Islet precursor cell (in vitro differentiated cells): ENCODE data around the gene FMN1.

Experiments used
- DNase-seq: peaks from one replicate; pipeline ENCODE4 v3.0.0-alpha.2; 2018

Gene FMN1

DNA sequence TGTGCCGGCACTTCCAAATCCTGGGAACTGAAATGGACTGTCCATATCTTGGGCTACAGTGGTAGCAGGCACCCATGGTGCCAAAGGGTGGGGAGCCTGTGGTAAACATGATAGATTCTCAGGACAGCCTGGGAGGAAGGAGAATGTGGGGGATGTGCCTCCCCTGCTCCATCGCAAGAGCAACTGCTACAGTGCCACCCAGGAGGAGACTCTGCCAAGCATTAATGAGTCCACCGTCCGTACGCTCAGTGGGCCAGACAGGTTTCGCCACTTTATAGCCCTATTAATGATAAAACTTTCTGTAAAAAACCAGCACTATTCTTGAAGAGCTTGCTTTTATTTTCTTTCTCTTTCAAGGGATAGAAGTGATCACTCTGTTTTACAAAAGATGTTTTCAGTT is 75.2 kb downstream of the FMN1 start:
- DNase-seq: no peak

DNA sequence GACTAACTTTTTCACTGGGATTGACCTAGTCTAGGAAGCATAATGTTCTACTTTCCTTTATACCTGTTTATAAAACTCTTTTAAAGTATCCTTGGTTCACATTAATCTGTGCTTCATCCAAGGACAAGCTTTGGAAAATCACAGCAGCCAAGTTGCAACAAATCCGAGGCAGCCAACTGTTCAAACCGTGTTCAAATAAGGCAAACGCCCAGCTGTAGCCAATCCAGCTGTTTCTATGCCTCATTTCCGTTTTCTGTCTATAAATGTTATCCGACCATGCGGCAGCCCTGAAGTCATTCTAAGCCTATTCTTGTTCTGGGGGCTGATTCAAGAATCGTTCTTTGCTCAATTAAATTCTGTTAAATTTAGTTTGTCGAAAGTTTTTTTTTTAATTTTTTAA is 78.3 kb downstream of the FMN1 start:
- no peak for DNase-seq

DNA sequence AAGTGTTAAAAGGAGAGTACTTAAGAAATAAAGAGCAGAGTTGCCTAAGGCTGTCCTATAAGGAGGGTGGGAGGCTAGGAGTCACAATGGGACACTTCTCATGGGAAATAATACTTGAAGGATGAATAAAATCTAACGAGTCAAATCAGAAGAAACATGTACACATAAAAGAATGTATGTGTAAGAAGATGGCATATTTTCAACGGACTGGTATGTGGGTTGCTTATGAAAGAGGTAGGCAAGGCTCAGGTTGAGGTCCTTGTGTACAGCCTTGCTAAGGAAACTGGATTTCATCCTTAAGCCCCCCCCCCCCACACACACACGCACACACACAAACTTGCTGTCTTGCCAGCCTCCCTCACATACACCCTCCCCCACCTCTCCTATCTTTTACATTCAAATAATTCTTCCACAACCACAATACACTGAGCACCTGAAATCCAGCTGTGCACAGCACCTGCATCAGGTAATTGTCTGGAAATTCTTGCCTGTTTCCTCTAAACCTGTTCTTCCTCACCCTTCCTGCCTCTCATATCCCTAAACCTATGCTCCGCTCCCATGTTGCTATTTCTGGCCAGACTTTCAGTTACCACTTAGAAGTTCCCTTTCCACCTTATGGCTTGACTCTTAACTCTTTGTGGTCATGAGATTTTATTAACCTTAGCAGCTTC is 79.2 kb downstream of the FMN1 start:
- DNase-seq: no peak

DNA sequence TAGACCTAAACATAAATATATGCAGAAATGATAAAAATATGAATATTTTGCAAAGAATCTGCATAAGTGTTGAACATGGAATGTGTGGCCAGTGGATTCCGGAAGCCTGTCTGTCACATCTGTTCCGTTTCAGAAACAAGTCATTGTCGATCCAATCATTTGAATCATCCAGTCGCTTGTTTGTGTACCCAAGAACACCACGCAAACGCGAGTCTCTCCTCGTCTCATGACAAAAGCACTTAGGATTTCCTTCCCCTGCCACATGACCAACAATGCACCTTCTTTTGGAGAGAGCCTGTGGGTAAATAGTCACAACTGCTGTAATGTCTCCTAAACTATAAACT is 80.2 kb downstream of the FMN1 start:
- no peak for DNase-seq

DNA sequence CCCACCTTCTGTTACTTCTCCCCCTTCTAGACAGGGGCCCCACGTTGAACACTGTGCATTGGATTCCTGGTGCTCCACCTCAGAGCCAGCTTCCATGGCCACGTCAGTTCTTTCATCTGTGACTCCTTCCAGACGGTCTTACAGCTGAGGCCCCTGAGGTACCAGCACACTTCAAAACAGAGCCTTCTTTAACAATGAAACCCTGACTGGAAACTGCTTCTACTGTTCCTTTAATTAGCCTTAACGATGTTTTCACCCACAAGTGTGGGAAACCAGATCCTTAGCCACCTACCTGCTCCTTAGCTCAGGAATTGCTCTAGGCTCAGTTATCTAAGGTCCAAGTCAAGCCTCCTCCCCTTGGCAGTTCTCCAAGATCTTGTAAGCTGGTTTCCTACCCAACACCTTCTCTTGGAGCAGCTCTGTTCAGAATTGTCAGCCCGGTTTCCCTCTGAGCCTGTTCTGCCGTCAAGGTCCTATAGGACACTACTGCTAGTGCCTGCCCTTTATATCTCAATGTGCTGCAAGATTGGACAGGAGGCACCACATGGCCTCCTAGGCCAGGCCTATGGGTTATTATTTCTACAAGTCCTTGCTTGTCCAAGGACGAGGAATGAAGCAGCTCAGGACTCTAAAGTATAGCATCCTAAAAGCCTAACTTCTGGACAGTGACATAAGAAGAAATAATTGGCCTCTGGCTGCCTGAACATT is 80.7 kb downstream of the FMN1 start:
- no peak for DNase-seq

DNA sequence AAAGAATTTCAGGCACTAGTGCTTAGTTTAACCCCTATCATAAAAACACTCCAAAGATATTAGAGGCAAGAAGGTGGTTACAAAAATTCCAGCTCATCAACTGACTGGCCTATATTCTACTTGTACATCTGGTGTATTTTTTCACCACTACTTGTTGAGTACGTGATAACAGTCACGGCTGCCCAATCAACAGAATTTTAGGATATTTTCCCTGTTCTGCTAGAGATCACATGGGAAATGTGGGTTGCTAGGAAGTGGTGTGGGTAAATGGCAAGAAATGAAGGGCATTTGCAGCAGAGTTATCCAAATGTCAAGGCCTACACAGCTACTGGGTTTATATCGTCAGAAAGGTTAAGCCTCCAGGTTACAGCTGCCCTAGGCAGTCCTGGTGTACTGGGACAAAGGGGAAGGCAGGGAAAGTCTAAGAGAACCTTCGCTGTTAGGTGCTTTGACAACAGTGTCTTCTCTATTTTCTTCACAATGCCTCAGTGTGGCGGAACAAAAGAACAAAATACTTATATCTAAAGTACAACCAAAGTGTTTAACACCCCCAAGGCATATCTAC is 81.9 kb downstream of the FMN1 start:
- DNase-seq: no peak

DNA sequence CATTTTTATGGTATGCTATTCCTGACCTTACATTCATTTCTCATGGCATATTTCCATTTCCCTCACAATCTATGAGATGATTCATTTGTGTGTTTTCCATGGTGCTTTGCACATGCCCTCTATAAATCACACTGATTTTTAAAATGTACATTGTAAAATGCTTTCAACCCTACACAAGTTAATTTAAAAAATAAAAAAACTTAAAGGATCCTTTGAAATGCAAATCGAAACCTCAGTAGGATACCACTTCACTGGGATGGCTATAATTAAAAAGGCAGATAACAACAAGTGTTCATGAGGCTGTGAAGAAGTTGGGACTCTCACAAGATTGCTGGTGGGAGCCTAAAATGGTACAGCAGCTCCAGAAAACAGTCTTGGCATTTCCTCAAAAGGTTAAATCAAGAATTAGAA is 83.5 kb downstream of the FMN1 start:
- DNase-seq: no peak

DNA sequence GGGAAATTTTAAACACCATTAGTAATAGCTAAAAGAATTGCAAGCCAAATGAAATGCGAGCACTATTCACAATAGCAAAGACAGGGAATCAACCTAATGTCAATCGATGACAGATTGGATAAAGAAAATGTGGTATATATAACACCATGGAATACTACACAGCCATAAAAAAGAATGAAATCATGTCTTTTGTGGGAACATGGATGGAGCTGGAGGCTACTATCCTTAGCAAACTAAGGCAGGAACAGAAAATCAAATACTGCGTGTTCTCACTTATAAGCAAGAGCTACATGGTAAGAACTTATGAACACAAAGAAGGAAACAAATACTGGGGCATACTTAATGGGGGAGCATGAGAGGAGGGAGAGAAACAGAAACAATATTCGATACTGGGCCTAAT is 85.2 kb downstream of the FMN1 start:
- no peak for DNase-seq

DNA sequence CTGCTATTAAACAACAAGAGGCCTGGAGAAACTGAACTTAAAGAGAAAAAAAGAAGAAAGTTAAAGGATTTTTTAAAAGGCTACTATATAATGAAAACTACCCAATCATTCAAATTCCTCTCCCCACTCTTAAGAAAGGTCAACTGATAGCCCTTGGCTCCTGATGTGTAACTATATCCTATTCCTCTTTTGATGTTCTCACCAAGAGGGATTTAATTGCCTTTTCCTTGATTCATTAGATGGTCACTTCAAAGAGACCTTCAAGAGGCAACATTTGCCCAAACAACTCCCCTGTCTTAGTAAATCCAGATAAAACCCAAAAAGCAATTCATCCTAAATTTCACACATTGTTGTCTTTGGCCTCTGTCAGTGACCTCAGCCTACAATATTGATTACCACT is 86.0 kb downstream of the FMN1 start:
- no peak for DNase-seq

DNA sequence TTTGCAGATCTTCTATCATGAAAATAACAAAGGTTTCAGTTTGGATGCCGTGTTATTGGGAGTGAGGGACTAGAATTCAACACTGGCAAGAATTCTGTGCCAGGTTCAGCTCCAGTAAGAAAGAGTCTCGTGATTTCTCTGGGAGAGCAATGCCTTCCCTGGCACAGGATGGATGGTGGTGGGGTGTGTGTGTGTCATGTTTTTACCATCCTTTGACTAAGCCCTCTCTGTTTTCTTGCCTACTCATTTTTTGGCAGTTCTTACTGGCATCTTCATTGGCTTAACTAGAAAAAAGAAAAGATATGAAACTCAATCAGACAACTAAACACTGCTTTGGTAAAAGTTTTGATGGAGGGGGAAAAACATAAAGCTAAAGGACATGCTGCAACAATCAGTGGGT is 86.6 kb downstream of the FMN1 start:
- DNase-seq: no peak

DNA sequence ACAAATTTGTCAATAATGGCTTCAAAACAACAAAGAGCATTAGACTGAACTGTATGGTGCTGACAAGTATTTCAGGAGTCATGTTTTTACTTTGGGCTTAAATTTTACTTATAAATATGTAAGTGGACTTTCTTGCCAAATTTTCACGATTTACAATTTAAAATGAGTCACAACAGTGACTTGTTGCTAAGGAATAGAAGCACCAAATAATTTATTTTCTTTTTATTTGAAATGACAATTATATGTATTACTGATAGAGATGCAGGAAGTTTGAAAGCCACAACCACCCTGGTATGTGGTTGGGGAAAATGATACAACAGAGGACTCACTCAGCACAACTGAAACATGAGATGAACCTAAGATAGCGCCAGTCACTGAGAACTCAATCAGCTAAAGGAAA is 90.3 kb downstream of the FMN1 start:
- no peak for DNase-seq

DNA sequence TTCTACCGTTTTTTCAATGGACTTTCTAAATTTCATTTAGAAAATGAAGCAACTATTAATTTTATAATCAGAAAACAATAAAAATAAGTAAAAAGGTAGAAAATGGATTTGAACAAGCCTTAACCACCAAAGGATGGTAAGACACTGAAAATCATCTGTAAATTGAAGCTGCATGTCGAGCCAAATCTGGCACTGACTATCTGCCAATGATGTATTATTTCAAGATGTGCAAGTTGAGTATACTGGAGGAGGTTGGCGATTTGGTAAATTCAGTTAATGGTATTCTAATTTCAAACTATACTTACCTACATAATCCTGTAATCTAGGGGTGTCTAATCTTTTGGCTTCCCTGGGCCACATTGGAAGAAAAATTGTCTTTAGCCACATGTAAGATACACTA is 93.5 kb downstream of the FMN1 start:
- DNase-seq: no peak

DNA sequence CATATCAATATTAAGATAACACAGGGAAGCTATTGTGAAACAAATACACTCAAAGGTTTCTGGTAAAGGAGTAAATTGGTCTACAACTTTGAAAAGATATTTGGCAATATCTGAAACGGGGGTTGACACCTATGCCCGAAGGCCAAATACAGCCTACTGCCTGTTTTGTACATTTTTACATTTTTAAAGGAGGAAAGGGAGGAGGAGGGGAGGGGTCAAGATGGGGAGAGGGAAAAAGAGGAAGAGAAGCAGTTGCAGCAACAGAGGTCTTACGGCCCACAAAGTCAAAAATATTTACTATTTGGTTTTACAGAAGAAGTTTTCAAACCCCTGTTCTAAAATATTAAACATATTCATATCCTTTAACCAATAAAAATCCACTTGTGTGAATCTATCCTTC is 94.2 kb downstream of the FMN1 start:
- DNase-seq: no peak

DNA sequence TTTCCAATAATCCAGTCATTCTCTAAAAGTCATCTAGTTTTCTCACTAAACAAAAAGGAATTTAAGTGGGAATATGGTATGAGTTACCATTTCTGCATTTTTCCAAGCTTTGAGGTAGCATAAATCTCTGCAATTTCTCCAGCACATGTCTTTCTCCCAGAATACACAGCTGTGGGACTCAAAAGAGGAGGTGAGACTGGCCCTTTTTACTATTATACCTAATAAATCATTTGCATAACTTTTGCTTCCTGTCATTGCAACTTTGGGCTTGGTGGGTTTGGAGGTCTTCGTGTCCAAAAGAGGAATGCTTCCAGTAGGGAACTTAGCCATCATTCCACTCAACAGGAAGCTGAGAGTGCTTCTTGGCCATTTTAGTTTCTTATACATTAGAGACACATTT is 94.8 kb downstream of the FMN1 start:
- DNase-seq: no peak

DNA sequence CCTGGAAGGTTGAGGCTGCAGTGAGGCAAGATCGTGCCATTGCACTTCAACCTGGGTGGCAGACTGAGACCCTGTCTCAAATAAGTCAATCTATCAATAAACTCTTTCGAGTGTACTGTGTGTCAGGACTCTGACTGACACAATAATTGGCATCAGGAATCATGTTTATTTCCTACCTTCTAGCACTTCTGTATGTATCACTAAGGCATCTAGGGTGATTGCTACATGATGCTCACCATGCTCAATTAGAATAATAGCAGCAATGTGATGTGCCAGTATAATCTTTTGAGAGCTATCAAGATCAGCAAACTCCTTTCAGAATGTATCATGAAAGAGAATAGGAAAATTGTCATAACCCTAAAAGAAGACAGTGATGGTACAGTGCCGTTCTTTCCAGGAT is 95.3 kb downstream of the FMN1 start:
- no peak for DNase-seq

DNA sequence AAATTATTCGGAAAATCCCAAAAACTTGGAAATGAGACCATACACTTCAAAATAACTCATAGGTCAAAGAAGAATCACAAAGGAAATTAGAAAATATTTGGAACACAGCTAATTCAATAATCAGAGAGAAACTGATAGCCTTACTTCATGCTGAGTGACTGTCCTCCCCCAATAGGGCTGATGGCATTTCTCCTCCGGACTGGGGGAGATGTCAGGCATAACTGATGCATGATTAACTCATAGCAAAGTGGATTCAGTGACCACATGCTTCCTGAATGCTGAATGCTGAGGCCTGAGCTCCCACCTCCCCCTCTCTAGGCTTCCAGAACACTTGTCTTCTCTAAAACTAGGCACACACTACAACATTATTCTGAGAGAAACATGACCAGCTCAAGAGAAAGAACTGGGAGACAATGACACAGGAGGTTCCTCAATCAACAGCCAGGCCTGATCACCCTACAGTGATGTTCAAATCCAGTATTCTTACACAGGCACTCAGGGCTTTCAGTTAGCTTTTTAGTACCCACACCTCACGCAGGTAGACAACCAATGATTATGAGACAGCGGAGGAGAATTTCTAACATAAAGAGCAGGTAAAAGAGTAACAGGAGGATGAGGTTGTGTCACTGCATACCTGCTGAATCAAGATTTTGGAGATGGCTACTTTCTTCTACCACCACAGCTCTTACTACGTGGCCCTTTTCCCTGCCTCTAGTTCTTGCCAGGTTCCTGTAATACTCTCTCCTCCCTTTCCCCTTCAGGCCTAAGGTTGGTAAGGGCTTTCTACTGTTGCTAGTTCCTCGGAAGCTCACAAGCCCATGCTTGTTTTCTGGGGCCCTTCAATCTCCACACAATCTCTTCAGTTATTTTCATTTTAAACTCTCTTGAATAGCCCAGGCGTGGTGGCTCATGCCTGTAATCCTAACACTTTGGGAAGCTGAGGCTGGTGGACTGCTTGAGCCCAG is 96.1 kb downstream of the FMN1 start:
- peak; percentile 69 for DNase-seq

DNA sequence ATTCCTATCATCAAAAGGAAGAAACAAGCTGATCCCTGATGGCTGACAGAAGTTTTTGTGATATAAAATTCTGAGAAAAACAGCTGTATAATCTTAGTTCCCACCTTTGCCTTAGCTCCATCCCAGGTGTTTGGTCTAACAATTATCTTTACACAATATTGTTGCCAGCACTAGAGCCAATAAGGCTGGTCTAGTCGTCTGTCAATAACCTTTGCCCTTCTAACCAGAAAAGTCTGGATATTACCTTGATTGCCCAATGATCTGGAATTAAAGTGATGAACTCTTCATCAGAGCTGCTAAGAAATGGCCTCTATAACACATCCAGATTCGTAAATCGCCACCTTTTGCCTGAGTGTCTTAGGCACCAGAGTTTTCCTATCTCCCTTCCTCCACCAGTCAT is 98.4 kb downstream of the FMN1 start:
- DNase-seq: no peak

DNA sequence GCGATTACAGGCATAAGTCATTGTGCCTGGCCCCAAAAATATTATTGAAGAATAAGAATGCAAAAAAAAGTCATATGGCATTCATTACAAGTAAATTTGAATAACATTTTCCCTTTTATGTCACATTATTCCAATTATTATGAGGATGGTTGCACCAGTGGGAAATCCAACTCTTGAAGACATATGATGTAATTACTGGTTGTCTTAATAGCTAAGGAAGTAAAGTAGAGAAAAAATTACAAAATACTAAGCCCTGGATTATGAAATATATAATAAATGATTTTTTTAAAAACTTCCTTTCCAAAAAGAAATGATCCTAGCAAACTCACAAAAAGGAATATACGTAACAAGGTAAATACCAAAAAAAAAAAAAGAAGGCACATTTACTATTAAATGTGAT is 98.9 kb downstream of the FMN1 start:
- DNase-seq: no peak

DNA sequence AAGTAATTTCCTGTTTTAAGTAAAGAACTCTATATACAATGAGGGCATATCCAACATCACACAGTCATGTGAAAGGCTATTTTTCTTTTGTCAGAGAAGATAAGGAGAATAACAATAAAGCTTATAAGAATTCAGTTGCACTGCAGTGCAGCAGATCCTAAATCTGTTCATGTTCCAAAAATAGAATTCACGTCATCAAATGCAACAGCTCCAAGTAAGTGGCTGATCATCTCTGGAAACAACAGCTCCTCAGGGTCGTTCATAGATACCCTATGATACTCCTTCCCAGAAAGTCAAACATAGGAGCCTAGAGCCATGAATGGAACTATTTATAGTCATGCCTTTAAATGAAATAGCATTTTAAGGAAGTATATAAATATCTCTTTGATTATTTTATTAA is 100.2 kb downstream of the FMN1 start:
- no peak for DNase-seq

DNA sequence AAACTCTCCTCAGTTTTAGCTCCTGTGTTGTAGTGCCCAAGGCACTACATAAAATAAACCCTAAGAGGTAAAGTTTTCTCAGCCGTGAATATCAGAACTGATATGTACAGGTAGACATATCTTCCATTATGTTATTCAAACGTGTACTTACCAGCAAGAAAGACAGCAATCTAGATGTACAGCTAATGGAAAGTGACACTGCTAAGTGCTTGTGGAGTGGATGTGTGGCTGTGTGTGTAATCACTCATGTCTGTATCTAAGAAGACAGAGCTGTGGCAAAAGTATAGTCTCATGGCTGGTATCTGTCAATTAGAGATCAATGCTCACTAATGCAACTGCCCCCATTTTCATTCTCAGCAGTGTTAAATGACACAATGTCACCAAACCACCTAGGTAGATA is 101.3 kb downstream of the FMN1 start:
- DNase-seq: no peak

DNA sequence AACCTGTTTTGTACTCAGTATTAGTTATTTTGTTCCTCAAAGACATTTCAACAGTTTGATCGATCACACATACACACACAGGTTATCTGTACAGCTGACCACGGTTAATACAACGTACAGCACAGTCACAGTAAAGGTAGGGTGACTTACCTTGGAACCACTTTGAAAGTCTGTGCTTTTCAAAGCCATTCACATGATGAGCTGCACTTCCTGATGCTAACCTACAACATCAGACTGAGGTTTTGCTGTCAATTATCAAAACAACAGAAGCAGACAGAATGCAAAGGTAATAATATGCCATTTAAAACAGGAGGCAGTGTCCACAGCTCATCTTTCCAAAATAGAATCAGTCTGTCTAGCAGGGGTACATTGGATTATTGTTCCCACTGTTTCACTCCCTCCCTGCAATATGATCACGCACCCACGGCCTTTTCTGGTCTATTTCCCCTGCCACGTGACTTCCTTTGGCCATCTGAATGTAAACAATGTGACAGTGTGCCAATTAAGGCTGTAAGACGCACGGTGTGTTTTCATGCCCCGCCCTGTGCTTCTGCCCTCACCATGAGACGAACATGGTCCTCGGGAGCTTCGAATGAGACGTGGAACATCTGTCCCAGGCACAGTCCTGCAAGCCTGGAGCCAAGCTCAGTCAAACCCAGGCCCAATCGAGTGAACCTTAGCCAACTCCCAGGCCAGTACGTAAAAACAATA is 102.4 kb downstream of the FMN1 start:
- DNase-seq: no peak

DNA sequence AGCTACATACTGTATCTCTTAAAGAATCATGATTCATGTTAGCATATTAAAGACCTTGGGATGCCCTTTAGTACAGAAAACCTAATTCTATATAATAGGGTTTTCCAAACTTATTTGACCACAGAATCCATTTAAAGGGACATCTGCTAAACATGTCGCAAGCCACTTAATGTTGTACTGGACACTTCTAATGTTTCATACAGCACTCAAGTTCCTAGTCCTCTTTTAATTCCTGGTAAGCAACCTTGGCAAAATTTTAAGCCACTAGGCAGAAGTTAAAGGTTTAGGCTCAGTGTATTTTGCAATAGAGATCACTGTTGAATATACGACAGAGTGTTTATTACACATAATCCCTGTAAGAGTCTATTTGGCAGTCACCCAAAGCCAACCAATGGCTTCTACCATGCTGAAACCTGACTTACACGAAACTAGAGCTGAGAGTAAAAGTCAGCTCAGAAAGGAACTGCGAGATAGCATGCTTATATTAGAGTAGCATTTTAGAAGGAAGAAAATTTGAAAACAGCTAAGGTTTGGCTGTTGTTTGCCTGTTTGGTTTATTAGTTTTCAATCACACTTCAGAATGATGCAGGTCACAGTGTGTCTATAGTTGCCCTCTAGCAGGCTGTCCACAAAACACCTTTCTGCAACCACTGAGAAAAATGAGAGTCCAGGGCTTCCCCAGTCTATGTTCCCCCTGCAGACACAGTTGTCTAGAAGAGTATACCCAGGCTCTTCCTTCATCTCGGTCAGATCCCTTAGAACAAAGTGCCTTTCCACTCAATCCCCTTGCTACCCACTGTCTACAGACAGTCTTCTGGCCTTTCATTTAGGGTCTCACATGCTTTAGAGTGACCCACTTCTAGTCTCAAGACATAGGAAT is 104.4 kb downstream of the FMN1 start:
- DNase-seq: no peak
